ENCODE measurements around the gene BTNL8. TPM values are rescaled to one million over a fixed set of nuclear protein-coding genes. Genes with fewer than 3 reads are reported as not detected.
A peak's percentile ranks its signal among the peaks of the same experiment; 100 is the strongest.

The BTNL8 gene
- total RNA-seq, 6 donors from 2014 or later, result 1.2 to 10.0 (median 3.6) TPM; not detected in 1

DNA sequence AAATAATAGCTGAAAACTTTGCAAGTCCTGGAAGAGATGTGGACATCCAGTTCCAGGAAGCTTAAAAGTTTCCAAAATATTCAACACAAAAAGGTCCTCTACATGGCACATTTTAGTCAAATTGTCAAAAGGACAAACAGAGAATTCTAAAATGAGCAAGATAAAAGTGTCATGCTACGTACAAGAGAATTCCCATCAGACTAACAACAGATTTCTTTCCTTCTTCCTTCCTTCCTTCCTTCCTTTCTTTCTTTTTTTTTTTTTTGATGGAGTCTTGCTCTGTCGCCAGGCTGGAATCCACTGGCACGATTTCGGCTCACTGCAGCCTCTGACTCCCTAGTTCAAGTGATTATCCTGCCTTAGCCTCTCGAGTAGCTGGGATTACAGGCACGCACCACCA lies 39.3 kb downstream of the BTNL8 start:
- Histone ChIP-seq H3K4me3 (no peak overlapping the region), H3K27me3 (no peaks in the 10 kb centered on the region), H3K9me3 (peaks cover 9 to 32% (median 15%) of the 10 kb centered on the region in 4 donors), H3K27ac (no peak overlapping the region), H3K36me3 (peaks cover 0 to 7% (median 0%) of the 10 kb centered on the region in 4 donors), H3K4me1 (no peaks in the 10 kb centered on the region)
- DNase-seq, result no peak
- WGBS, 2 donors, result 88% methylated on average over 6 of the region's 6 CpGs
- TF ChIP-seq, protein P1, sequence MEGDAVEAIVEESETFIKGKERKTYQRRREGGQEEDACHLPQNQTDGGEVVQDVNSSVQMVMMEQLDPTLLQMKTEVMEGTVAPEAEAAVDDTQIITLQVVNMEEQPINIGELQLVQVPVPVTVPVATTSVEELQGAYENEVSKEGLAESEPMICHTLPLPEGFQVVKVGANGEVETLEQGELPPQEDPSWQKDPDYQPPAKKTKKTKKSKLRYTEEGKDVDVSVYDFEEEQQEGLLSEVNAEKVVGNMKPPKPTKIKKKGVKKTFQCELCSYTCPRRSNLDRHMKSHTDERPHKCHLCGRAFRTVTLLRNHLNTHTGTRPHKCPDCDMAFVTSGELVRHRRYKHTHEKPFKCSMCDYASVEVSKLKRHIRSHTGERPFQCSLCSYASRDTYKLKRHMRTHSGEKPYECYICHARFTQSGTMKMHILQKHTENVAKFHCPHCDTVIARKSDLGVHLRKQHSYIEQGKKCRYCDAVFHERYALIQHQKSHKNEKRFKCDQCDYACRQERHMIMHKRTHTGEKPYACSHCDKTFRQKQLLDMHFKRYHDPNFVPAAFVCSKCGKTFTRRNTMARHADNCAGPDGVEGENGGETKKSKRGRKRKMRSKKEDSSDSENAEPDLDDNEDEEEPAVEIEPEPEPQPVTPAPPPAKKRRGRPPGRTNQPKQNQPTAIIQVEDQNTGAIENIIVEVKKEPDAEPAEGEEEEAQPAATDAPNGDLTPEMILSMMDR (IDR thresholded peaks at IDR 0.05), result no peak
- no peak for TF ChIP-seq POLR2AphosphoS5 (IDR thresholded peaks at IDR 0.05)
- TF ChIP-seq POLR2A (IDR thresholded peaks at IDR 0.05), result no peak
- no peak for TF ChIP-seq EP300 (IDR thresholded peaks at IDR 0.05)
- ATAC-seq (ENCODE audit: low FRiP score in 2 of 2), result no peak

DNA sequence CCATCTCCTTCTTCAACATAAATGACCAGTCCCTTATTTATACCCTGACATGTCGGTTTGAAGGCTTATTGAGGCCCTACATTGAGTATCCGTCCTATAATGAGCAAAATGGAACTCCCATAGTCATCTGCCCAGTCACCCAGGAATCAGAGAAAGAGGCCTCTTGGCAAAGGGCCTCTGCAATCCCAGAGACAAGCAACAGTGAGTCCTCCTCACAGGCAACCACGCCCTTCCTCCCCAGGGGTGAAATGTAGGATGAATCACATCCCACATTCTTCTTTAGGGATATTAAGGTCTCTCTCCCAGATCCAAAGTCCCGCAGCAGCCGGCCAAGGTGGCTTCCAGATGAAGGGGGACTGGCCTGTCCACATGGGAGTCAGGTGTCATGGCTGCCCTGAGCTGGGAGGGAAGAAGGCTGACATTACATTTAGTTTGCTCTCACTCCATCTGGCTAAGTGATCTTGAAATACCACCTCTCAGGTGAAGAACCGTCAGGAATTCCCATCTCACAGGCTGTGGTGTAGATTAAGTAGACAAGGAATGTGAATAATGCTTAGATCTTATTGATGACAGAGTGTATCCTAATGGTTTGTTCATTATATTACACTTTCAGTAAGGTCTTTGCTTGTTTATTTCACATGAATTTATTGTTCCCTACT lies 51.5 kb downstream of the BTNL8 start:
- DNase-seq (no peak), ATAC-seq (ENCODE audit: low FRiP score in 2 of 2) (no peak)
- Histone ChIP-seq H3K36me3 (no peaks in the 10 kb centered on the region), H3K27ac (no peak overlapping the region), H3K4me1 (no peaks in the 10 kb centered on the region), H3K9me3 (no peaks in the 10 kb centered on the region), H3K27me3 (no peaks in the 10 kb centered on the region), H3K4me3 (no peak overlapping the region)
- 73 to 81% methylated on average over 2 to 6 of the region's 6 CpGs for WGBS, 2 donors
- no peak for TF ChIP-seq POLR2AphosphoS5 (IDR thresholded peaks at IDR 0.05)
- TF ChIP-seq EP300 (IDR thresholded peaks at IDR 0.05), result no peak
- TF ChIP-seq, protein P1 (IDR thresholded peaks at IDR 0.05), result no peak
- no peak for TF ChIP-seq POLR2A (IDR thresholded peaks at IDR 0.05)

DNA sequence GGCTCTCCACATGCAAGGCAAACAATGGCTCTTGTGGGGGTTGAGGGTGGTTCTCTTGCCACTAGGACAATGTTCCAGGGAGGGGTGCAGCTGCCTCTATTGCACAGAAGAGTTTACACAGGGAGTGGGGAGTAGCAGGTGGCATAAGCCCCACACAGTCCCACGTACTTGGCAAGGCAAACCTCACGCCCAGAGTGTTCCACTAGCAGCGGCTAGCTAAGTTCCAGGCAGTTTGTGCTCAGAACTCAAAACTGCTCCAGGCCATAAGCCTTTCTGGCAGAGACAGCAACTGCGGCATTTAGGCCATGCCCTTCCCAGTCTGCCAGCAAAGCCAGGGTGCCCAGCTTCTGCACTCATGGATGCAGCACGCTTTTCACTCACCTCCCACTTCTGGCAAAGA lies 60.7 kb downstream of the BTNL8 start:
- Histone ChIP-seq H3K36me3 (no peaks in the 10 kb centered on the region), H3K27me3 (no peaks in the 10 kb centered on the region), H3K4me3 (no peak overlapping the region), H3K9me3 (no peaks in the 10 kb centered on the region), H3K27ac (no peak overlapping the region), H3K4me1 (peaks cover 0 to 6% (median 0%) of the 10 kb centered on the region in 4 donors)
- no peak for DNase-seq
- TF ChIP-seq POLR2A (IDR thresholded peaks at IDR 0.05) (no peak), POLR2AphosphoS5 (IDR thresholded peaks at IDR 0.05) (no peak)
- WGBS, 2 donors, result 75% methylated on average over 5 of the region's 5 CpGs; no CpG with 5 or more reads in 1 of the 2 donors
- no peak for ATAC-seq (ENCODE audit: low FRiP score in 2 of 2)

DNA sequence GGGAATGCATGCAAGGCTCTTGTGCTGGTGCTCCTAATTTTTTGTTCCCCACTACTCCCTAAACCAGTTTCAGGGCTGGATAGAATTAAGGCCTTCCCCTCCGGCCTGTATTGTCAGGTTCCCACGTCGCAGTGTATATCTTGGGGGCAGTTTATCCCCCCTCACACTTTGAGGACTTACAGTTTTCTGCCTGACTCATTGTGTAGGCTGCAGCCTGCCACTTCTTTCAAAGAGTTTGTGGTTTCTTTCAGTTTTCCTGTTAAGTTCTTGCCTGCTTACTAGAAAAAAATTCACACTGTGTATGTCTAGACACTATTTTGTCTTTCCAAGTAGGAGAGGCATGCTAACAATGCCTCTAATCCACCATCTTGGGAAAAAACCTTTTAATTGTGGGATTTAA lies 61.2 kb downstream of the BTNL8 start:
- Histone ChIP-seq H3K9me3 (no peaks in the 10 kb centered on the region), H3K4me3 (no peak overlapping the region), H3K36me3 (no peaks in the 10 kb centered on the region), H3K4me1 (peaks cover 0 to 6% (median 0%) of the 10 kb centered on the region in 4 donors), H3K27ac (no peak overlapping the region), H3K27me3 (no peaks in the 10 kb centered on the region)
- 41 to 68% methylated on average over 3 of the region's 3 CpGs for WGBS, 2 donors
- TF ChIP-seq POLR2AphosphoS5 (IDR thresholded peaks at IDR 0.05), result no peak
- TF ChIP-seq EP300 (IDR thresholded peaks at IDR 0.05), result no peak
- TF ChIP-seq, protein P1 (IDR thresholded peaks at IDR 0.05), result no peak
- TF ChIP-seq POLR2A (IDR thresholded peaks at IDR 0.05), result no peak
- ATAC-seq (ENCODE audit: low FRiP score in 2 of 2) (no peak), DNase-seq (no peak)

DNA sequence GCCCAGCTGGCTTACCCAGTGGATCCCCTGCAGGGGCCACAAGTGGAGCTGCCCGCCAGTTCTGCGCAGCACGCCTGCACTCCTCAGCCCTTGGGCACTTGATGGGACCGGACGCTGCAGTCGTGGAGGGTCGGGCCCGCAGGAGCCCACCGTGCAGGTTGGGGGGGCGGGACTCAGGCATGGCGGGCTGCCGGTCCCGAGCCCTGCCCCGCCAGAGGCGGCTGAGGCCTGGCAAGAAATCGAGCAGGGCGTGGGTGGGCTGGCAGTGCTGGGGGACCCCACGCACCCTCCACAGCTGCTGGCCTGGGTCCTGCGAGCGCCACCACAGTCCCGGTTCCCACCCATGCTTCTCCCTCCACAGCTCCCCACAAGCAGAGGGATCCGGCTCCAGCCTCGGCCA lies 70.4 kb downstream of the BTNL8 start:
- no peaks in the 10 kb centered on the region for H3K36me3 ChIP-seq

More for the DNA sequence above, 70.4 kb downstream of the BTNL8 start:
- Histone ChIP-seq H3K9me3 (no peaks in the 10 kb centered on the region), H3K27me3 (no peaks in the 10 kb centered on the region), H3K4me3 (no peak overlapping the region), H3K4me1 (no peaks in the 10 kb centered on the region), H3K27ac (no peak overlapping the region)
- TF ChIP-seq POLR2AphosphoS5 (IDR thresholded peaks at IDR 0.05) (no peak), POLR2A (IDR thresholded peaks at IDR 0.05) (no peak), EP300 (IDR thresholded peaks at IDR 0.05) (no peak)
- TF ChIP-seq, protein P1 (IDR thresholded peaks at IDR 0.05), result no peak
- 95% methylated on average over 17 of the region's 23 CpGs; no CpG with 5 or more reads in 1 of the 2 donors for WGBS, 2 donors
- no peak for ATAC-seq (ENCODE audit: low FRiP score in 2 of 2)
- DNase-seq, result peak in 1 of 2 donors; percentile 63

Data from upper lobe of left lung (tissue), 6 donors.